ENCODE data around the gene ITGAE.
"Not testable (repeated sequence)": the region's sequence is repeated elsewhere in the genome, so short reads cannot be mapped to it uniquely, and the experiment has no call there.

ITGAE gene, protein sequence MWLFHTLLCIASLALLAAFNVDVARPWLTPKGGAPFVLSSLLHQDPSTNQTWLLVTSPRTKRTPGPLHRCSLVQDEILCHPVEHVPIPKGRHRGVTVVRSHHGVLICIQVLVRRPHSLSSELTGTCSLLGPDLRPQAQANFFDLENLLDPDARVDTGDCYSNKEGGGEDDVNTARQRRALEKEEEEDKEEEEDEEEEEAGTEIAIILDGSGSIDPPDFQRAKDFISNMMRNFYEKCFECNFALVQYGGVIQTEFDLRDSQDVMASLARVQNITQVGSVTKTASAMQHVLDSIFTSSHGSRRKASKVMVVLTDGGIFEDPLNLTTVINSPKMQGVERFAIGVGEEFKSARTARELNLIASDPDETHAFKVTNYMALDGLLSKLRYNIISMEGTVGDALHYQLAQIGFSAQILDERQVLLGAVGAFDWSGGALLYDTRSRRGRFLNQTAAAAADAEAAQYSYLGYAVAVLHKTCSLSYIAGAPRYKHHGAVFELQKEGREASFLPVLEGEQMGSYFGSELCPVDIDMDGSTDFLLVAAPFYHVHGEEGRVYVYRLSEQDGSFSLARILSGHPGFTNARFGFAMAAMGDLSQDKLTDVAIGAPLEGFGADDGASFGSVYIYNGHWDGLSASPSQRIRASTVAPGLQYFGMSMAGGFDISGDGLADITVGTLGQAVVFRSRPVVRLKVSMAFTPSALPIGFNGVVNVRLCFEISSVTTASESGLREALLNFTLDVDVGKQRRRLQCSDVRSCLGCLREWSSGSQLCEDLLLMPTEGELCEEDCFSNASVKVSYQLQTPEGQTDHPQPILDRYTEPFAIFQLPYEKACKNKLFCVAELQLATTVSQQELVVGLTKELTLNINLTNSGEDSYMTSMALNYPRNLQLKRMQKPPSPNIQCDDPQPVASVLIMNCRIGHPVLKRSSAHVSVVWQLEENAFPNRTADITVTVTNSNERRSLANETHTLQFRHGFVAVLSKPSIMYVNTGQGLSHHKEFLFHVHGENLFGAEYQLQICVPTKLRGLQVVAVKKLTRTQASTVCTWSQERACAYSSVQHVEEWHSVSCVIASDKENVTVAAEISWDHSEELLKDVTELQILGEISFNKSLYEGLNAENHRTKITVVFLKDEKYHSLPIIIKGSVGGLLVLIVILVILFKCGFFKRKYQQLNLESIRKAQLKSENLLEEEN

GRCh38 chr17:3800362-3801271, at the start of gene ITGAE:
Gene ITGAE, minus strand, starts transcription at chr17:3801188. Its CDS starts 44 bp downstream, at chr17:3801144.
- DNase-seq = no peak

DNA sequence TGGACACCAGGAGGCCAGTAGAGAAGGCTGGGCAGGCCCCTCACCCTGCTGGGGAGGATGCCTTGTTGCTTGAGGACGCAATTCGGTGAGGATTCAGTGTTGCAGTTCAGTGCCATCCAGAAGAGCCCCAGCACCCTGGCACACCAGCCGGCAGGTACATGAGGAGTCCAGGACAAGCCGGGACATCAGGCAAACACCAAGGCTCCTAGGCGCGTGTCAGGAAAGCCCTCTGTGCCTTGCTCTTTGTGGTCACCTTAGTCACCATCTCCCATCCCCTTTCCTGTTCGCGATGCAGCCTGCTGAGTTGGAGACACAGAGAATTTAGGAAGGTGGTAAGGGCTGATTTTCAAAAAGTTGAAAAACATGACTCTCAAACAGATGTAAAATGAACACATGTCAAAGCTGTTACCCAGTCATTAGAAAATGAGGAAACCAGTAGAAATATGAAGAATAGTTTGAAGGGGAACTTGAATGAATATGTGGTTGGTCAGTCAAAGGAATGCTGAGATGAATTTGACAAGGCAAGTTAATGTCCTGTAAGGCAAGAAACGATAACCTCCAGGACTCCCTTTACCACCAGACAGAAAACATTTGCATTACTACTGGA, 47.3 kb upstream of the ITGAE start:
- no peak for DNase-seq

DNA sequence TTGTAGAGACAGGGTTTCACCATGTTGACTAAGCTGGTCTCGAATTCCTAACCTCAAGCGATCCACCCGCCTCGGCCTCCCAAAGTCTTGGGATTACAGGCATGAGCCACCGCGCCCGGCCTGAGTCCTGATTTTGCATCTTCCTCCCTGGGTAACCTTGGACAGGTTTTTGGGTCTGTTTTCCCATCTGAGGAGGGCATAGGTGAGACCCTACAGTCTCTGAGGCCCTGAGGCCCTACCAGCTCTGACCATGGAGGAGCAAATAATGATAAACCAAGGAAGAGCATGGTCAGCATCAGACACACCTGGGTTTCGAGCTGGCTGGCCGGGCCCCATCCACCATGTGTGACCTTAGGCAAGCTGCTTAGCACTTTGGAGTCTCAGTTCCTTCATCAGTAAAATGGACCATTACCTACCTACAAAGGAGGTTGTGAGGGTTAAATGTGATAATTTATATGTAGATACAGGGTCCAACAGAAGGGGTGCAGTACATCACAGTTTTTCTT, 46.2 kb upstream of the ITGAE start:
- no peak for DNase-seq

GRCh38 chr17:3846437-3847164, 45.6 kb upstream of the ITGAE start:
- DNase-seq = no peak

DNA sequence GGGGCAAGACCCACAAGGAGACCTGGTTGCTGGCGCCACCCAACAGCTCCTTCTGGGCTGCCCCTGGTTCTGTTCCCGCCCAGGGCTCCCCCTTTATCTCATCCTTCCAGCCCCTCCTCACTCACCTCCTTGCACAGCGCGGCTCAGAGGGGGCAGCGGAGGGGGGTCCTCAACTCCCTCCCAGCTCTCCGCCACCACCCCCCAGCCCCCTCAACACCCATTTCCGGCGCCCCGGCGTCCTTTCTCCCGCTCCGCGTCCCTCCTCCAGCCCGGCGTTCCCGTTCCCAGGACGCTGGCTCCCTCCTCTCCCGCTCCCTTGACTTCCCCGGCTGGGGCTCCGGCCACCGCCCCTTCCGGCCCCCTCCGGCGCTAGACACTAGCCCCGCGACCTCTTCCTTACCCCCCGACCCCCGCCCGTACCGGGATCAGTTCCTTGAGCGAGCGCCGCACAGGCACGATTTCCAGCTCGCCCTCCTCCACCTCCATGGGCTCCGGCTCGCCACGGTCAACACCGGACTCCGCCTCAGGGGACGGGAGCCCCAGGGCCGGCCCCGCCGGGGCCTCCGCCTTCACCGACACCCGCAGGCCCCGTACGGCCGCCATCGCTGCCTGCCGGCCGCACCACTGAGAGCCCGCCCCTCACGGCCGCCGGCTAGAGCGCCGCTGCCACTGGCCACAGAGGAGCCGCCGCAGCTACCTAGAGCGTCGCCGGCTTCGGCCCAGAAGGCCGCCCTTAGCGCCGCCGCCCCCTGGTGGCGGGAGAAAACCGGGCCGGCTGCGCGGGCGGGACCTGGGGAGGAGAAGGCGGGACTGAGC, 44.8 kb upstream of the ITGAE start, which contains the start of gene NCBP3:
NCBP3 (minus strand) TSS at position 626 of the 816 bp plus-strand sequence; CDS start at position 603, 23 bp downstream.
- peak; percentile 93 for DNase-seq

DNA sequence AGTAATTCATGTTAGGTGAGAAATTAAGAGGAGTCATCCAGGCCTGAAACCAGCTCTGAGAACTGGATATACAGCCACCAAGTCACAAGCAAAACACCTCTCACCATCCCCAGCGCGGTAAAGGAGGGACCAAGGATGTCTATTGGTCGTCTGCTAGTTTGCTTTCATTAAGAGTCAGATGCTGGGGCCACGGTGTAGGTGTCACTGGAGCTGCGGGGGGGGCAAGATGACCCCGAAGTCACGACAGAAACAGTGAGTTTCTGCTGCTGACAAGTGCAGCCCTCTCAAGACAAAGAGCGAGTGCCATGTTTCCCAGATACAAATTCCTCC, 44.3 kb upstream of the ITGAE start:
- no peak for DNase-seq

DNA sequence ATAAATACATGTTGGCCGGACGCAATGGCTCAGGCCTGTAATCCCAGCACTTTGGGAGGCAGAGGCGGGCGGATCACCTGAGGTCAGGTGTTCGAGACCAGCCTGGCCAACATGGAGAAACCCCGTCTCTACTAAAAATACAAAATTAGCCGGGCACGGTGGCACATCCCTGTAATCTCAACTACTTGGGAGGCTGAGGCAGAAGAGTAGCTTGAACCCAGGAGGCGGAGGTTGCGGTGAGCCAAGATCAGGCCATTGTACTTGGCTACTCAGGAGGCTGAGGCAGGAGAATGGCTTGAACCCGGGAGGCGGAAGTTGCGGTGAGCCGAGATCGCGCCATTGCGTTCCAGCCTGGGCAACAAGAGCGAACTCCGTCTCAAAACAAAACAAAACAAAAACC, 43.6 kb upstream of the ITGAE start:
- not testable (repeated sequence) for DNase-seq

DNA sequence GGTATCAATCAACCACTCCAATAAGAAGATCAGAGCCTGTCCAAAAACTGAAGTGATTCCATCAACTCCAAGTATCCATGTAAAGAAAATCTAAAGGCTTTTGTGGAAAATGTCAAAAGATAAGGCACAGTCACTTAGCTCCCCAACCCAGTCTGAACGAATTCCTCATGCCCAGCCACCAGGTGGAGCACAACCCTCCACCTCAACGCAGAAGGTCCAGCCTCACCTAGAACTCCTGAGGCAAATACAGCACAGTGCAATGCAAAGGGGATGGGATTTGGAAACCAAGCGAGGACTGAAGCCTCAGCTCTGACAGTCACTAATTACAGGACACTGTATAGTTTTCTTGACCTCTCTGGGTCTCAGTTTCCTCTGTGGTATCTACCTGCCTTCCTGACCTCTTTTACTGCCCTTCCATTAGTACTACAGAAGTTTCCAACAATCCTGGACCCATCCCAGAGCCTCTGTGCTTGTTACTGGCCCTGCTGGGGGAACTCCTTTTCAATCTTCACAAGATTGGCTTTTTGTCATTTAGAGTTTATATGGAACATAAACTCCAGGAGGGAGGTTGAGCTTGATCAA, 43.0 kb upstream of the ITGAE start:
- DNase-seq = peak; percentile 31

DNA sequence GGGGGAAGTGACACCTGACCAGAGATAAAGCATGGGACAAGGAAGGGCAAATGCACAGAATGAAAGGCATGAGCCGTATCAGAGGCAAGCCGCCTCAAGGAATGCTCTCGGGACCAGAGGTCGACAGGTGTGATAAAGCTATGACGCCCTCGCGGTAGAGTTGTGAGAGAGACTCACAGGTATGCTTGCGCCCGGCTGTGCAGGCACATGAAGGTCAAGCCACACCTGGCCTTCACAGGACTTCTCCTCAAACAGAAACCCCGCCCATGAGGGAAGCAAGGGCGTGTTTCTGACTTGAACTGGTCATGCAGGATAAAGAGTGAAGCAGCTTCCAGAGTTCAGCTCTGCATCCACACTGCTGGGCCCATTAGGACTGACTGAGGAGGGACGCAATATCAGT, 37.2 kb upstream of the ITGAE start:
- DNase-seq = no peak

DNA sequence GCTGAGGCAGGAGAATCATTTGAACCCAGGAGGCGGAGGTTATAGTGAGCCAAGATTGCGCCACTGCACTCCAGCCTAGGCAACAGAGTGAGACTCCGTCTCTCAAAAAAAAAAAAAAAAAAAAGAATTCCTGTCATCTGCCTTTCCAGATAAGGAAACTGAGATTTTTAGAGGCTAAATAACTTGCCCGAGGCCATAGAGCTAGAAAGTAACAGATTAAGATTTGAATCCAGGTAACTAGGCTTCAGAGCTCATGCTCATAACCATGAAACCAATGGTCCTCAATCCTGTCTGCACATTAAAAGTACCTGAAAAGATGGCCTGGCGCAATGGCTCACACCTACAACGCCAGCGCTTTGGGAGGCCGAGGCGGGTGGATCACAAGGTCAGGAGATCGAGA, 35.6 kb upstream of the ITGAE start:
- no peak for DNase-seq

- no peak for DNase-seq
These were observed 34.6 kb upstream of the ITGAE start for GRCh38 chr17:3835410-3836229.

DNA sequence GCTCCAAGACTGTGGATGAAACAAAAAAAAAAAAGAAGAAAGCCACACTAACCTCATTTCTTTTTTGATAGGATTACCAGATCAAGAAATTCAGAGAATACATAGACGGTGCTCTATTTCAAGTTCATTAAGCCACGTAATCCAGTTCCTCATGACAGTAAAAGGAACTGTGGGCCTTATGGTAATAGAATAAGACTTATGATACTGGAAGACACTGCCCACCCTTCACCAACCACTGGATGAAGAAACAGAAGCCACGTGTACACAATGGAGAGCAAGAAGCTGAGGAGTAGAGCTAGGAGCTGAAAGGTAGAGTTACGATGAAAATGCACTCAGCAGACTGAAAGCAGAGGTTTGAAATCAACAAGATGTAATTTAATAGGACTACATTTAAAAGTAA, 33.8 kb upstream of the ITGAE start:
- DNase-seq = no peak

DNA sequence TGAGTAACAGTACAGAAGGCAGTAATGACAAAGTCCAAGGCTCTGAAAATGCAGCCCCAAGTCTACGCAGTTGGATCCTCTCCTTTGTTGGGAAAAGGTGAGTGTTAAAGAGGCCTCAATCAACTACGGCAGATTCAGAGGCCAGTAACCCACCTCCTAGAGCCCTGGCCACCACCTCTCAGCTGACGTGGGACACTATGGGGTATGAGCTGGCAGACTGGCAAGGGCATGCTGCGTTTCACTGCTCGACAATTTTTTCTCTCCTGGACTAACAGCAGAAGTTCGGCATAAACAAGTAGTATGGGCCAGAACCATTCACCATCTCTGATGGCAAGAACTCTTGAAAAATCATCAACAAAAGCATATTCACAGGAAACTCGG, 27.9 kb upstream of the ITGAE start:
- DNase-seq = no peak

DNA sequence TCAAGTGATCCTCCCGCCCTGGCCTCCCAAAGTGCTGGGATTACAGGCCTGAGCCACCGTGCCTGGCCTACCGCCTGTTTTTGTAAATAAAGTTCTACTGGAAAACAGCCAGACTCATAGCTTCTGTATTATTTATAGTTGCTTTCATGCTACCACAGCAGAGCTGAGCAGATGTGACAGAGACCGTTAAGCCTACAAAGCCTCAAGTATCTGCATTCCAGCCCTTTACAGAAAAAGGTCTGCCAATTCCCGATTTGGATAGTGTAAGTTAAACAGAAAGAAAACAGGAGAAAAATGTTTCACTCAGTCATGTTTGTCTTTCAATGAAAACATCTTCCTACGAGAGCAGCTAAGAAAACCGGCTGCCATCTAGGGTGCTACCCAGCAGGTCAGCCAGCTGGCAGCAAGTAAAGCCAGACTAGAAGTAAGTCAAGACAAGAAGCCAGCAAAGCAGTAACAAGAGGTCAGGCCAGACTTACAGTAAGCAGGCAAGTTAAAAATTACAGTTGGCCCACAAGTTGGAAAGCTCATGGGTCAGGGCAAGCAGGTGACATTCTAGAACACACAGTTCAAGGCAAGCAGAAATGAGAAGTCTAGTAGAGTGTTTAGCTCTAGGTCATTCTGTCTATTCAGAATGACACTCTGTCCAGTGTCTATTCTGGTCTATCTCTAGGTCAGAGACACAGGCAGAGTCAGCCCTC, 27.3 kb upstream of the ITGAE start:
- DNase-seq = no peak

DNA sequence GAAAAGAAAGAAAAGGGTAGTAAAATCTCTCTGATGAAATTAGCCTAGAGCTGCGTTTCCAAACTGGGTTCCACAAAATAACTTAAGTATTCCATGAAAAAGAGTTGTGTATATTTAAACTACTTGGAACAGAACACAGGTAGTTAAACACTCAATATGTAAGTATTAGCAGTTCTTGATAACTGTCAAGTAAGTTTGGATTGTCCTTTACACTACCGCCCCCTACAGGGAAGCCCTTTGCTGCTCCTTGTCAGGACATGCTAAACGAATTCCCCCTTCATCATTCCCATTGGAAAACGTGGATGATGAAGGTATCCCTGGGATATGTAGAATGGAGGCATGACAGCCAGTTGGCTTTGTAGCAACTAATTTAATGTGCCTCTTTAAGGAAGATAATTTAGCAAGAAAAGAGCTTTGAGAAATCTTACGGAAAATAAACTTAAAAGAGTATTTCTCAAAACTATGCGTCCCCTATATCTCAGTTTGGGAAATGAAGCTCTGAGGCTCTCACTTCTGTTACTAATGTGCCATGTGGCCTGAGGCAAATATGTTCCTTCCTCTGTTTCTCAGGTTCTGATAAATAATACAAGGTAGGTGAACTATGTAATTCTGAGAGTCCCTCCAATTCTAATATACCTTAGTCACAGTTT, 26.3 kb upstream of the ITGAE start:
- peak; percentile 56 for DNase-seq

- DNase-seq = no peak
These were observed 25.2 kb upstream of the ITGAE start for GRCh38 chr17:3826191-3826590.

- no peak for DNase-seq
These were observed 20.1 kb upstream of the ITGAE start for GRCh38 chr17:3821101-3821500.

DNA sequence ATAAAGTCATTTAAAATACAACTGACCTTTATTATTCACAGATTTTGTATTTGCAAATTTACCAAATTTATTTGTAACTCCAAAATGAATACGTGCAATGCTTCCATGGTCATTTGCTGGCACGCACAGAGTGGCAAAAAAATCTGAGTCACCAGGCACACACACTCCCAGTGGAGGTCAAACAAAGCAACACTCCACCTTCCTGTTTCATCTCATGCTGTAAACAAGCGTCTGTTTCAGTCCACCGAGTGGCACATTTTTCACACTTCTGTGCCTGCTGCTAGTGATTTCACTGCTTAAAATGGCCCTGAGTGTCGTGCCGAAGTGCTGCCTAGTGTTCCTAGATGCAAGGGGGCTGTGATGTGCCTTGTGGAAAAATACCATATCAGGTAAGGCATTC, 17.8 kb upstream of the ITGAE start:
- no peak for DNase-seq
